Measurements from ENCODE around the gene SLC24A4.

Gene SLC24A4

DNA sequence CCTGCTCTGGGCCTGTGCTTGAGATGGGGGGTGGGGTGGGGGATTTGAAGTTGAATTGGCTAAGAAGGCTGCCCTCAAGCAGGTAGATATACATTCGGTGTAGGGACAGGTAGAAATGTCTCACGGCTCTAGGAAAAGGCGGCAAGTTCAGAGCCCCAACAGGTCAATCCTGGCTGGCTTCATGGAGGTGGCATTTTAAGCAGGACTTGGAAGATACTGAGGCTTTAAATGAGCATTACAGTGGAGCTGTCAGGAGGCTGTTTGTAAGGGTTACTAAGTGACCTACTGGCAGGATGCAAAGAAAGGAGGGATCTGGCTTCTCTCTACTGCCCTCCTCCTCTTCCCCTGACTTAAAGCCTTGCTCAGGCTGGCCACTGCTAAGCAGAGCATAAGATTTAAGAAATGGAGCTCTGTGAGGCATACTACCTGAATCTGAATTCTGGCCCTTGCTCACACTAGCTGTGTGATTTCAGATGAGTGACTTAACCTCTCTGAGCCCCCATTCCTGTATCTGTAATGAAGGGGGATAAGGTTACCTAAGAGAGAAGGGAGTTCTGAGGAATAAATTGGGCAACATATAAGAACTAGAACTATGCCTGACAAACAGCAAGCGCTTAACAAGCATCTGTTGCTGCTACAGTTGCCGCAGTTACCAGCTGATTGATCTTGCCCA, 61.6 kb downstream of the SLC24A4 start:
- TF ChIP-seq, protein P1, sequence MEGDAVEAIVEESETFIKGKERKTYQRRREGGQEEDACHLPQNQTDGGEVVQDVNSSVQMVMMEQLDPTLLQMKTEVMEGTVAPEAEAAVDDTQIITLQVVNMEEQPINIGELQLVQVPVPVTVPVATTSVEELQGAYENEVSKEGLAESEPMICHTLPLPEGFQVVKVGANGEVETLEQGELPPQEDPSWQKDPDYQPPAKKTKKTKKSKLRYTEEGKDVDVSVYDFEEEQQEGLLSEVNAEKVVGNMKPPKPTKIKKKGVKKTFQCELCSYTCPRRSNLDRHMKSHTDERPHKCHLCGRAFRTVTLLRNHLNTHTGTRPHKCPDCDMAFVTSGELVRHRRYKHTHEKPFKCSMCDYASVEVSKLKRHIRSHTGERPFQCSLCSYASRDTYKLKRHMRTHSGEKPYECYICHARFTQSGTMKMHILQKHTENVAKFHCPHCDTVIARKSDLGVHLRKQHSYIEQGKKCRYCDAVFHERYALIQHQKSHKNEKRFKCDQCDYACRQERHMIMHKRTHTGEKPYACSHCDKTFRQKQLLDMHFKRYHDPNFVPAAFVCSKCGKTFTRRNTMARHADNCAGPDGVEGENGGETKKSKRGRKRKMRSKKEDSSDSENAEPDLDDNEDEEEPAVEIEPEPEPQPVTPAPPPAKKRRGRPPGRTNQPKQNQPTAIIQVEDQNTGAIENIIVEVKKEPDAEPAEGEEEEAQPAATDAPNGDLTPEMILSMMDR (IDR thresholded peaks at IDR 0.05; ENCODE audit: borderline replicate concordance, control extremely low read depth, extremely low read depth, insufficient read depth, missing control alignments) = no peak
- DNase-seq (ENCODE audit: low spot score) = no peak
- in situ Hi-C loops (cut with MboI; ENCODE audit: low sequenced_read_pairs, unreplicated experiment) = no loop called here

DNA sequence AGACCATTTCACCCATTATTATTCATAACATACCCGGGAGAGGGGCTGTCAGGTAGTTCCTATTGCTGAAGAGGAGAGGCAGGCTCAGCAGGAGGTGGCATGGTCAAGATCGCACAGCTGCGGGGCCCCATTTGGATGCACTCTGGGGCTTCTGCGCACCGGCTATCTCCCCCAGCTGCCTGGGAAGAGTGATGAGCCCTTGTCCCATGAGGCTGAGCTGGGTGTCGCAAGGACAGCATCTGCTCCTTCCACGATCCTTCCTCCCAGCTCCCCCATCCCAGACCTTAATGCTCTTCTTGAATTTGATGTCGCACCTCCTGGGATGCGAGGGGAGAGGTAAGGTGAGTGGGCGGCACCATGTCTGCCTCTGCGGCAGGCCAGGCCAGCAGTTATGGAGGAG, 62.6 kb downstream of the SLC24A4 start:
- in situ Hi-C loops (cut with MboI; ENCODE audit: low sequenced_read_pairs, unreplicated experiment) = no loop called here
- no peak for DNase-seq (ENCODE audit: low spot score)
- TF ChIP-seq, protein P1 (IDR thresholded peaks at IDR 0.05; ENCODE audit: borderline replicate concordance, control extremely low read depth, extremely low read depth, insufficient read depth, missing control alignments) = no peak

DNA sequence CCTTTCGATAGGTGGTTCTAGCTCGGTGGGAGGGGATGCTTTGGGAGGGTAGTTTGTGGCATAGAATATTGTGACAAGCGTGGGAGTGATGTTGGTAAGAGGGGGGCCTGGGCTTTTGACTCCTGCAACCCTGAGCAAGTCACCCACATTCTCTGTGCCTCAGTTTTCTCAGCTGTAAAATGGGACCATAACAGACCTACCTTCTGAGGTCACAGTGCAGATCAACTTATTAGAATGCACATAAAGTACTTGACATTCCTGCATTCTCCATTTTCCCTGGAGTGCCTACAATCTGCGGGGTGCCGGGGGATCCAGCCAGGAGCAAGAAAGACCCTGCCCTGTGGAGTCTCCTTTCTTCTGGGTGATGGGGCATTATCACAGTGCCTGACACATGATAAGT, 63.2 kb downstream of the SLC24A4 start:
- TF ChIP-seq, protein P1 (IDR thresholded peaks at IDR 0.05; ENCODE audit: borderline replicate concordance, control extremely low read depth, extremely low read depth, insufficient read depth, missing control alignments) = no peak
- no peak for DNase-seq (ENCODE audit: low spot score)
- in situ Hi-C loops (cut with MboI; ENCODE audit: low sequenced_read_pairs, unreplicated experiment) = no loop called here

DNA sequence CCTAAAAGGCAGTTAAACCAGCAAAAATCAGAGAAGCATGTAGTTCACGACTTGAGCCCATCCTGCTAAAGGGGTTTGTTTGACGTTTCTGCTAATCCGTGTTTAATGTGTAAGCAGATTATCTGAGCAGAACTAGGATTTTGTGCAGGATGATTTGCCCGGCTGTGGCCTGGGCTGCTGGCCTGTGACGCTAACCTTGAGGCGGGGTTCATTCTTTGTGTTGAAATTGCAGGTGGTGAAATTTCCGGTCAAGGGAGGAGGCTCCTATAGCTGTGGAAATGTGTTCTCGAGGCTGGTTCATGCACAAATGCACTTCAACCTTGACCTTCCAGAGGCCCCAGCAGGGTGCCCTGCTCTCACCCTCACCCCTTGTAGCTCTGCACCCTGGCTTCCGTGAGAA, 63.7 kb downstream of the SLC24A4 start:
- DNase-seq (ENCODE audit: low spot score) = no peak
- TF ChIP-seq, protein P1 (IDR thresholded peaks at IDR 0.05; ENCODE audit: borderline replicate concordance, control extremely low read depth, extremely low read depth, insufficient read depth, missing control alignments) = no peak
- in situ Hi-C loops (cut with MboI; ENCODE audit: low sequenced_read_pairs, unreplicated experiment) = no loop called here

DNA sequence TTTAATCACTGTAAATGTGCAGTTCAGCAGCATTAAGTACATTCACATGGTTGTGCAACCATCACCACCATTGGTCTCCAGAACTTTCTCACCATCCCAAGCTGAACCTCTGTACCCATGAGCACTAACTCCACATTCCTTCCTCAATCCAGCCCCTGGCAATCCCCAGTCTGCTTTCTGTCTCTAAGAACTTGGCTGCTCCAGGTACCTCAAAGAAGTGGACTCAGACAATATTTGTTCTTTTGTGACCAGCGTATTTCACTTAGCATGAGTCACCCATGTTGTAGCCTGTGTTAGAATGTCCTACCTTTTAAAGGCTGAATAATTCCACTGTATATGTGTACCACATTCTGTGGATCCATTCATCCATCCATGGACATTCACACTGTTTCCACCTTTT, 64.6 kb downstream of the SLC24A4 start:
- TF ChIP-seq, protein P1 (IDR thresholded peaks at IDR 0.05; ENCODE audit: borderline replicate concordance, control extremely low read depth, extremely low read depth, insufficient read depth, missing control alignments) = no peak
- in situ Hi-C loops (cut with MboI; ENCODE audit: low sequenced_read_pairs, unreplicated experiment) = no loop called here
- no peak for DNase-seq (ENCODE audit: low spot score)

DNA sequence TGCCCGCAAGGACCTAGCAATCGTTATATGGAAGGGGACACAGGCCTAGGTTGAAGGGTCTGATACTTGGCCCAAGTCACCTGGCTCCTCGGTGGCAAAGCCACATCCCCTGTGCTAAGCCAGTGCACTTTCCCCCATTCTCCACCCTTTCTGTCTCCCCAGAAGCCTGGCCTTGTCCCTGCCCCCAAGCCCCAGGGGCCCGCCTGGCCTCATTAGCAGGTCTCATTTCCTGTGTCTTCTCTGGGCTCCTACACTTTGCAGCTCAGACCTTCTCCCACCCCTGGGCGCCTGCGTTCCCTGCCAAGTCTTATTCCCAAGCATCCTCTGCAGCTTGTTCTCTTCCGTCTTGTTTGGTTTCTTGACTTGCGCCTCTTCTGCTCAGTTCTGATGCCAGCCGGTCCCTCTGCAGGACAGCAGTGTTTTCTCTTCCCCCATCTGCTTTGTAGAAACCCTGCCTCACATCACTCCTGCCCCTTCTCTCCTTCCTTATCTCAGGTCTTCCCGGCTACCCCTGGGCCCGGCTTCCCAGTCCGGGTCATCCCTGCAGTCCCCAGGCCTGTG, 66.7 kb downstream of the SLC24A4 start:
- in situ Hi-C loops (cut with MboI; ENCODE audit: low sequenced_read_pairs, unreplicated experiment) = no loop called here
- TF ChIP-seq, protein P1 (IDR thresholded peaks at IDR 0.05; ENCODE audit: borderline replicate concordance, control extremely low read depth, extremely low read depth, insufficient read depth, missing control alignments) = no peak
- DNase-seq (ENCODE audit: low spot score) = no peak

Data from GM13976 (cell line).